Right ventricle myocardium superior (tissue), 1 donor: ENCODE data around the gene ZNF117. TPM values are rescaled to one million over a fixed set of nuclear protein-coding genes. Genes with fewer than 3 reads are reported as not detected.
A peak's percentile ranks its signal among the peaks of the same experiment; 100 is the strongest.
"Not testable (repeated sequence)": the region's sequence is repeated elsewhere in the genome, so short reads cannot be mapped to it uniquely, and the experiment has no call there.

Experiments
- ATAC-seq: fragments of 200-7000 bp; cut with Tn5 transposase; one replicate; pipeline ENCODE4 v1.9.1; 2020; ENCODE audit warnings: mild to moderate bottlenecking; ENCODE audit not compliant: poor library complexity
- DNase-seq: peaks from one replicate; pipeline ENCODE4 v3.0.0-alpha.2; 2020
- intact Hi-C: fragments of 100-400 bp; cut with DNase I; formaldehyde crosslinking; loops from one replicate; pipeline ENCODE4 v1.11.2; 2022
- long read RNA-seq: library from polyadenylated mRNA; unstranded; transcript quantifications from one replicate; pipeline ENCODE4 v2.0.0, GENCODE V29; 2021
- total RNA-seq: library from RNA; stranded (reverse); fragmentation: NEBNext Ultra II Directional; extraction: Animal tissue kit (Norgen Biotek cat#: 25700); gene quantifications from one replicate; pipeline ENCODE4 v1.2.1, GENCODE V29; 2021
- donor health status: DM: no; HTN: yes; CAD: no; lungs with severe emphysema.

Gene ZNF117
- total RNA-seq: 2.3 TPM
- long read RNA-seq, partial matches to known transcripts: 0 of 3 reads
- long read RNA-seq, other reads (novel, unspliced or antisense): 3 of 3 reads

DNA sequence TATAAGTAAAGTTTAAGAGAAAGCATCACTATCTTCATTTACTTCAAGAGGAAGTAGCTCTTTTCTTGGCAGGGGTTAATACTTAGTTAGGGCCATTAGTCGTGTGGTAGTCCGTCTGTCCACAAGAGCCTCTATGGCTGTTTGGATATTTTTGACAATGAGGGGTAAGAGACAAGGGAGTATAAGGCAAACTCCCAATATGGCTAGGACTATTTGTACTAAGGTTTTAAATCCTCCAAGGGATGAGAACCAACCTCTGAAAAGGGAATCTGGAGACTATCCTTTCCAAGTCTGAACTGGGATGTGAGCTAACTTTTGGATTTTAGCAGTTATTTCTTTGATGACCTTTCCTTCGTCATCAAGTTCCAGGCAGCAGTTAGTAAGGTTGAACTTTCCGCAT, at the start of gene ZNF117:
ZNF117 (minus strand) TSS at position 101 of the 400 bp plus-strand sequence.
- ATAC-seq (no peak), DNase-seq (no peak)
- intact Hi-C loops: no loop called here

DNA sequence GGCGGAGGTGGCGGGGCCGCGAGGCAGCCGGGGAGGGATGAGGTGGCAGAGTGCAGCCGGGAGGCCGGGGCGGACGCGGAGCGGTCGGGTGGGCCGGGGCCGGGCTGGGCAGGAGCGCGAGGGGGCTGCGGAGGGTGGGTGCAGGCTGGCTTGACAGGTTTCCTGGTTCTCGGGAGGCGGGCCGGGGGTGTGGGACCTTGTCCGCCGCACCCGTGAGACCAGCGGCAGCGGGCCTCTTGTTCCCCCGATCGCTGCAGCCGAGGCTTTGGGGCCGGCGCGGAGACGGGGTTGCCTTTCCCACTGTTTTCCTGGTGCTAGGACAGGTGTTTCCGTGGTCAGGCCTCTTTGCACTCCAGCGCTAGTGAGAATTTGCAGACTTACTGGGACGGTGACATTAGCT, 47.9 kb upstream of the ZNF117 start:
- DNase-seq (peak; percentile 55), ATAC-seq (peak; percentile 6)
- intact Hi-C loops: loop anchor here (5.0 kb wide), 1 partner anchor 199 kb away; no protein-coding TSS in a partner anchor

DNA sequence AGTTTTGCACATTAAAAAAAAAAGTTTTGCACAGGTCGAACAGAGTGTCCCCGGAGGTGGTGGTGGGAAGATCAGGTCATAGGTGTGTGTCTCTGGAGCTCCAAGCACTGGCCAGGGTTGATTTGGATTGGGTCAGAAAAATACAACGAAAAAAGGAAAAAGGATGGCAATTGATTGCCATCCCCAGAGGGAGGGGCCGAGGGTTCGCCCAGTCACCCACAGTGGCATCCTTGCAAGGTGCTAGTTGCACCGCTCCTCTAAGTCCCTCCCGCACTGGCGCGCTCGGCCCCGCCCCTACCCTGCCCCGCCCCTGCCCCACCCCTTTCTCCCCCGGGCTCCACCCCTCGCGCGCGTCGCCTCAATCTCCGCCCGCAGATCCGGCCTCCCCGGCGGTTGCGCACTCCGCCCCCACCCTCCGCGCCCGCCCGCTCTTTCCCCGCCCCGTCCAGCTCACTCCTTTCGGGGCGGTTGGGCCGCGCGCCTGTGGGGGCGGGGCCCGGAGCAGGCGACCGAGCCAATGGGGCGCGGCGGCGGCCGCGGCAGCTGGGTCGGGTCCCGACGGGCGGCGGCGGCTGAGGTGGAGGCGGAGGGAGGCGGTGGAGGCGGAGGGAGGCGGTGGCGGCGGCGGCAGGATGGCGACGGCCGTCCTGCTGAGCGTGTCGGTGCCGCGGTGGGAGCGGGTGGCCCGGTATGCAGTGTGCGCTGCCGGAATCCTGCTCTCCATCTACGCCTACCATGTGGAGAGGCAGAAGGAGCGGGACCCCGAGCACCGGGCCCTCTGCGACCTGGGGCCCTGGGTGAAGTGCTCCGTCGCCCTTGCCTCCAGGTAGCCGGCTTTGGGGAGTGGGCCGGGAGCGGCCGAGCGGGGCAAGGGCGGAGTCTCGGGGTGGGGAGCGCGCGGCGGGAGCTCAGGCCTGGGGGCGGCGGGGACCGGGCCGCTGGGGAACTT, 47.2 kb upstream of the ZNF117 start:
- intact Hi-C loops: loop anchor here (5.0 kb wide), 1 partner anchor 199 kb away; no protein-coding TSS in a partner anchor
- DNase-seq (peak; percentile 95), ATAC-seq (peak; percentile 95)

DNA sequence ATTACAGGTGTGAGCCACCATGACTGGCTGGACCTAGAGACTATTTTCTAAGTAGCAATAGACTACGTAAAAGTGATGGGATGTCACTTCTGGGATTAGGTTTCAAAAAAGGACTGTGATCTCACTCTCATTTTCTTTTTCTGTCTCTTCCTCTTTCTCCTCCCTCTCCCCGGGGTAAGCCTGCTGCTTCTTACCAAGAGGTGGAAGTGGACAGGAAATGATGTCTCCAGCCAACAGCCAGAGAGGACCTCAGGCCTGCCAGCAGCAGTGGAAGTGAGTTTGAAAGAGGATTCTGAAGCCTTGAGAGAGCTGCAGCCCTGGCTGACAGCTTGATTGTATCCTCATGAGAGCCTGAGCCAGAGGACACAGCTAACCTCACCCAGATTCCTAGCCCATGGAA, 45.7 kb upstream of the ZNF117 start:
- intact Hi-C loops: loop anchor here (5.0 kb wide), 1 partner anchor 201 kb away; no protein-coding TSS in a partner anchor
- not testable (repeated sequence) for DNase-seq
- ATAC-seq: peak; percentile 37

DNA sequence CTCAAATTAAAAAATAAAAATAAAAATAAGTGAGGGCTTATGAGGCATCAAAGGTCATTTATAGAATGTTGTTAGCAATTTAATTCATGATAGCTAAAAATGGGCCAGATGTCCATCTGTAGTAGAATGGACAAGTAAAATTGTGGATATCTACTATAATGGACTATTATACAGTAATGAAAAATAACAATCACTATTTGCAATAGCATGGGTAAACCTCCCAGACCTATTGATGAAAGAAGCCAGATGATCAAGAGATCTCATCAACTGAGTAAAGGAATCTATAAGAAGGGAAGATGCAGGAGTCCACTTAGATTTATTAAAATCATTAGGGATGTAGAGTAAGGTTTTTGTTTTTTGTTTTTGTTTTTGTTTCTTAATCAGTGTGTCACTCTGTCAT, 44.6 kb upstream of the ZNF117 start:
- not testable (repeated sequence) for ATAC-seq, DNase-seq
- intact Hi-C loops: loop anchor here (5.0 kb wide), 1 partner anchor 202 kb away; no protein-coding TSS in a partner anchor

DNA sequence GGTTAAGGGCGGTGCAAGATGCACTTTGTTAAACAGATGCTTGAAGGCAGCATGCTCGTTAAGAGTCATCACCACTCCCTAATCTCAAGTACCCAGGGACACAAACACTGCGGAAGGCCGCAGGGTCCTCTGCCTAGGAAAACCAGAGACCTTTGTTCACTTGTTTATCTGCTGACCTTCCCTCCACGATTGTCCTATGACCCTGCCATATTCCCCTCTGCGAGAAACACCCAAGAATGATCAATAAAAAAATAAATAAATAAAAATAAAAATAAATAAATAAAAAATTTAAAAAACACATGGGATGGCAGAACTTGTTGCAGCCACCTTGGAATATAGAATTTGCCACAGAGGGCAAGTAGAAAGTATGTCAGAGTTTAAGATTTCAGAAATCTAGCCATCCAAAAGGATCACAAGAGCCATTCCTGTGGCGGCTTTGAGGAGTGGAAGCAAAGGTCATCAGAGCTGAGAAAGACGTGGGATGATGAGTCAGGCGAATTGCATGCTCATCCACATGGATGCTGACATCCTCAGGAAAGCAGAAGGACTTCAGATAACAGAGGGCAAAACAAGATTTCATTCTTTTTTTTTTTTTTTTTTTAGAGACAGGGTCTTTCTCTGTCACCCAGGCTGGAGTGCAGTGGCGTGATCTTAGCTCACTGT, 43.4 kb upstream of the ZNF117 start:
- ATAC-seq, intact Hi-C loops, DNase-seq: not testable (repeated sequence)

DNA sequence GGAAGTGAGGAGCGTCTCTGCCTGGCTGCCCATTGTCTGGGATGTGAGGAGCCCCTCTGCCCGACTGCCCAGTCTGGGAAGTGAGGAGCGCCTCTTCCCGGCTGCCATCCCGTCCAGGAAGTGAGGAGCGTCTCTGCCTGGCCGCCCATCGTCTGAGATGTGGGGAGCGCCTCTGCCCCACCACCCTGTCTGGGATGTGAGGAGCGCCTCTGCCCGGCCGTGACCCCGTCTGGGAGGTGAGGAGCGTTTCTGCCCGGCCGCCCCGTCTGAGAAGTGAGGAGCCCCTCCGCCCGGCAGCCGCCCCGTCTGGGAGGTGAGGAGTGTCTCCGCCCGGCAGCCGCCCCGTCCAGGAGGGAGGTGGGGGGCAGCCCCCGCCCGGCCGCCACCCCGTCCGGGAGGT, 42.6 kb upstream of the ZNF117 start:
- DNase-seq, ATAC-seq, intact Hi-C loops: not testable (repeated sequence)

DNA sequence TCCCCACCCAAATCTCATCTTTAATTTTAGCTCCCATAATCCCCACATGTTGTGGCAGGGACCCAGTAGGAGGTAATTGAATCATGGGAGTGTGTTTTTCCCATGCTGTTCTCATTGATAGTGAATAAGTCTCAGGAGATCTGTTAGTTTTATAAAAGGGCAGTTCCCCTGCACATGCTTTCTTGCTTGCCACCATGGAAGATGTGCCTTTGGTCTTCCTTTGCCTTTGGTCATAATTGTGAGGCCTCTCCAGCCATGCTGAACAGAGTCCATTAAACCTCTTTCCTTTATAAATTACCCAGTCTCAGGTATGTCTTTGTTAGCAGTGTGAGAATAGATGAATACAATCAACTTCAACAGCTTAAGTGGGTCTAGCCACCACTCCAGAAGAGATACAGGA, 34.2 kb upstream of the ZNF117 start:
- ATAC-seq, DNase-seq, intact Hi-C loops: not testable (repeated sequence)

DNA sequence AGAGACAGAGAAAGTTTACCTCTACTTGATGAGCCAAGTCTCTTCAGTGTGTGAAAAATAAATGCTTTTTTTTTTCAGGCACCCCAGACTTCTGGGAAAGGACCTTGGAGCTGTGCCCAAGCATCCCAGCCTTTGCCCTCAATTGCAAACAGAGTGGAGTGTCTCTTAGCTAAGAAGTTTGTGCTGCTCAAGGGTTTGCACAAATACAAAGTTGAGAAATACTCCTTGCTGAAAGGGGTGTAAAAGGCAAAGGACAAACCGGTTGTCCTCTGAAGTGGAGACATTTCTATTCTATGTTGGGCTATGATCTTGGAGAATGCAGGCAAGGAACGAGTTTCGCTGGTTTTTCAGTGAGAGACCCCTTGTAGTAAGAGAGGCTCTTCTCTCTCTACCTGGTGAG, 30.1 kb upstream of the ZNF117 start:
- ATAC-seq, intact Hi-C loops: not testable (repeated sequence)
- peak; percentile 61 for DNase-seq

DNA sequence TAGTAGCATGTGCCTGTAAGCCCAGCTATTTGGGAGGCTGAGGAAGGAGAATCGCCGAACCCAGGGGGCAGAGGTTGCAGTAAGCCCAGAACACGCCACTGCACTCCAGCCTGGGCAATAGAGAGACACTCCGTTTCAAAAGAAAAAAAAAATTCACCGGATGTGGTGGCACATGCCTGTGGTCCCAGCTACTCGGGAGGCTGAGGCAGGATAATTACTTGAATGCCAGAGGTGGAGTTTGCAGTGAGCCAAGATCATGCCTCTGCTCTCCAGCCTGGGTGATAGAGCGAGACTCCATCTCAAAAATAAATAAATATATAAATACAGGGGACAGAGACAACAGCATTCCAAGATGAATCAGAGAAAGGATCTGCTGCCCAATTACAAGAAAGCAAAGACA, 19.0 kb upstream of the ZNF117 start:
- ATAC-seq, intact Hi-C loops, DNase-seq: not testable (repeated sequence)

DNA sequence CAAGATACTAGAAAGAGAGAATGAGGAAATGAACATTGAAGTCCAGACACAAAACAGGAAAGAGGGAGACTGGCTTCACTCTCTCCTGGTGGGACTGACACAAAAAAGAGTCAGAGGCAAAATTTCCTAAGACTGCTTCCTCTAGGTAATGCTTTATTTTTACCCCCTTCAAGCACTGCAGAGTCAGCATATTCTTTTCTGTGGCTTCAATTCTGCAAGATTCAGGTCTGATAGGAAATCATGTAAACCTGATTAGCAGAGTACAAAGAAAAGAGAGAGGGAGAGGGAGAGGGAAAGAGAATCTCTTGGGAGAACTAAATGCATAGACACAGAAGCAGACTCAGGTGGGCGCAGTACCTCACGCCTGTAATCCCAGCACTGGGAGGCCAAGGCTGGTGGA, 18.6 kb upstream of the ZNF117 start:
- intact Hi-C loops, ATAC-seq, DNase-seq: not testable (repeated sequence)

DNA sequence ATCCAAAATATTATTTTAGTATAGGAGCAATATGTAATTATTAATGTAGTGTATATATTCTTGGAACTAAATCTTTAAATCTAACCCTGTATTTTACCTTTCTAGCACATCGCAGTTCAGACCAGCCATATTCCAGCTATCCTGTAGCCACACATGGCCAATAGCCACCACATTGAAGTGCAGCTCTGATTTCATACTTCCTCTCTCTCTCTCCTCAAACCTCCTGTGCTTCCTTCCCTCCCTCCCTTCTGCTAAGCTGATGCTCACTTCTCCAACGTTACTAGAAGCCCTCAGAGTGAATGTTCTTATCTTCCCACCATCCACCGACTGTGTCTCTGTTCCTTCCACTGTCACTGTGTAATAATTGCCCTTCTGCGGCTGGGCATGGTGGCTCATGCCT, 16.2 kb upstream of the ZNF117 start:
- peak; percentile 38 for ATAC-seq
- intact Hi-C loops, DNase-seq: not testable (repeated sequence)

DNA sequence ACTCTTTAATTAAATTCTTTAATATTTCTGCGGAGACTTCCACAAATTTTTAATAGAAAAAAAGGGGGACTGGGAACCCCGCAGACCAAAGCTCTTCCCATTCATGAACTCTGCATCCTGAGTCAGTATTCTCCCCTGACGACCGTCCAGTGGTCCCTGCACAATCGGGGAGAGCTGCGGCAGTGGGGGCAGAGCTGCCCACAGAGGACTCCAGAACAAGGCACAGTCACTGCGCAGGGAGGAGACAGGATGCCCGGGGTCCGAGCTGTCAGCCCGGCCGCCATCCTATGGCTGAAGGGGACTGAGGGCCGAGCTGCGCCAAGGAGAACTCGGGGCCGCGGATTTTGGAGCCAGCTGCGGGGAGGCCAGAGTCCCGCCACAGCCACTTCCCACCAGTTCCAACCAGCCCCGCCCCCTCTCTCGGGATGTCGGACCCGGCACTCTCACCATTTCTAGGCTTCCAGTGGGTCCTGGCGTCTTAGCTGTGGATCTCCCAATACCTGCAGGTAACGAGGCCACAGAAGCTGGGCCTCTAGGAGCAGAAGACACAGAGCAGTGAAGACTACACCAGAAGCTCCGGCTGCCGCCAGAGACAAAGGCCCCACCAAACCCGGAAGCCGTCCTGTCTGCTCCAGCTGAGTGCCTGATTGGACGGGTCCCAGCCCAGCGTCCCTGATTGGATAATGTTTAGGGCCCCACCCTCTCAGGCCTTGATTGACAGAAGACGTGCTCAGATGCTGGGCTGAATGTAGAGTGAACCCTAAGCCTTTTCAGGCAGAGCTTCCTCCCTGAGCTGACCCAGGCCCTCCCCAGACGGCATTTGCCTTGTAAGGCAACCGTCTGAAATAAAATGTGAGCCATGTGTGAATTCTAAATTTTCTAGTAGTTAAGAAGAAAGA, 15.5 kb upstream of the ZNF117 start, which contains the start of gene ERV3-1:
ERV3-1 (minus strand) TSS at position 594 of the 899 bp plus-strand sequence. CDS start 13,661 bp downstream, outside the sequence.
- DNase-seq (peak; percentile 97), ATAC-seq (peak; percentile 99)
- intact Hi-C loops: no loop called here

DNA sequence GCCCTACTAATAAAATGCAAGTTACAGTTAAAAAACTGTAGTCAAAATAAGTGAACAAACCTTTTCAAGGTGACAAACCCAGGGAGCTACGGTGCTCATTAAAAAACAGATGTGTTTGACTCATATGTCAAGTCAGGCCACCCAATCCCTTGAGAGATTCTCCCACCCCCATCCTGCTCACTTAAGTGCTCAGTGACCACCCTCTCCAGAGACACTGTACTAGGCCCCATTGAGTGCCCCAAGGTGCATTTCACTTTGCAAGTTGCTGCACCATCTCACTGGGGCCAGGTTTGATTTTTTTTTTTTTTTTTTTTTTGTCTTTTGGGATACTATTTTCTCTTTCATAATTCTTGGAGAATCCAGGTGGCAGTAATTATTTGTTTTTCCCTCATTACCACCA, 13.7 kb upstream of the ZNF117 start:
- intact Hi-C loops: no loop called here

DNA sequence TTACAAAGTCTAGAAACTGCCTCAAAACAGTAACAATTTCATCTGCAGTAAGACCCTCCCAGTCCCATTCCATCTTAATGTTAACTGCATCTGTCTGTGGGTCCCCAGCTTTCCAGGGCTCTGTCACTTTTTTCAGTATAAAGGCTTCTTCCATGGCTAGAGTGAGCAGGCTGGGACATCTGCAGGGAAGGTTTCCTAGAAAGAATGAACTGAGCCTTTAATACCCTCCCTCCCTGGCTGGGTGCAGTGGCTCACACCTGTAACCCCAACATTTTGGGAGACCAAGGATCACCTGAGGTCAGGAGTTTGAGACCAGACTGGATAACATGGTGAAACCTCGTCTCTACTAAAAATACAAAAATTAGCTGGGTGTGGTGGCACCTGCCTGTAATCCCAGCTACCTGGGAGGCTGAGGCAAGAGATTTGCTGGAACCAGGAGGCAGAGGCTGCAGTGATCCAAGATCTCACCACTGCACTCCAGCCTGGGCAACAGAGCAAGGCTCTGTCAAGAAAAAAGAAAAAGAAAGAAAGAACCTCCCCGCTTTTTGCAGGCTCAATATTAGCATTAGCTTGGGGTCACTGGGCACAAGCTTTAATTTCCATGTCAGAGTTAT, 12.2 kb upstream of the ZNF117 start:
- DNase-seq: no peak
- no peak for ATAC-seq
- intact Hi-C loops: no loop called here

More for the DNA sequence above, 13.7 kb upstream of the ZNF117 start:
- no peak for ATAC-seq
- no peak for DNase-seq

DNA sequence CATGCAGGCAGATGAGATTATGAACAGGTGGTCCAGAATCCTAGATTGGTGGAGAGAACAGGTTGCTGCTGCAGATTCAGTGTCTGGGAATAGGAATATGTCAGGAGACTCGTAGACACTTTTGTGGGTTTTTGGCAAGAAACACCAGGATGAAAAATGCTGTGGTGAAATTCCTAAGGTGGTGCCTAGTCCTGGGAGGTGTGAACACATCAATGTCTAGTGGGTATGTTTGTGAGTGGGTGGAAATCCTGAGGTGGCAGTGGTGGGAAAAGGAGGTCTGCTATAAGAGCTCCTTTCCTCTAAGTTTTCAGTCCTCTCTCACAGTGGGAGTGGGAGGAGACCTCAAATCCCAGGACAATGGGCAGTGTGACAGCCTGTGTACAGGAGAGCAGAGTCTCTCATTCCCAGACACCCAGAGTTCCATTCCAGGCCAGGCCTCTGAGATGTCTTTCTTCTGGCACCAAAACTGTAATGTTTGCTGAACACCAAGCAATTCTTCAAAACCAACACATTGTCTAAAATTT, 10.5 kb upstream of the ZNF117 start:
- intact Hi-C loops: no loop called here
- DNase-seq (no peak), ATAC-seq (no peak)

DNA sequence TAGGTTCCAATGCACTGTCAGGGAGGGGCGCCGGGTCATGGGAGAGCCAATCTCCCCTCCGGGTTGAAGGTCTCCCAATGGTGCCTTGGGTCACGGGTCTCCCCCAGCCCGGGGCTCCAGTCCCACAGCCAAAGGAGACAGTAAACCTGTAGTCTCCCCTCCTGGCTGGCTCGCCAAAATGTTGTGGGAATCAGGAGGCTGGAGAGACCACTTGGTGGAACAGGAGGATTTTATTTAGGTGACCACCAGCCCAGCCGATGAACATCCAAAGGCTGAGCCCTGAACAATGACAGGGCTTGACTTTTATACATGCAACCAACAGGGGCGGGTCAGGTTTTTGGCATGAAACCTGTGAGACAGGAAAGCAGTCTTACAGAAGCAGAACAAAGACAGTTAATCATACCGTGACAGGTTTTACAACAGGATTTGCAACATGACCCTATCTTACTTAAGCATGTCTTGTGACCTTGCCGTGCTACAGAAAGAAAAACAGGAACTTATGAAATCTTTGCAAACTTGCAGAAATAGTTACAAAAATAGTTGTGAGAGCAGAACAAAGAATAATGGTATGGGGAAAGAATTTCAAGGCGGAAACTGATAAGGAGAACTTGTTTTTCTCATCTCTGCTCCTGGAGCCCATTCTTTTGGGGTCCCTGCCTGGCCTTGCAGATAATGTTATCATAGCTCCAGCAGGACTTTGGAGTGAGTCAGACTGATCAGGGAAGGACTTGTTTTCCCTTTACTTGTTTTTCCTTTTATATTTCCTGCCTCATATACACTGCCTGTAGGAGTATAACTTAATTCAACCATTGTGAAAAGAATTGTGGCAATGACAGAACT, 8.5 kb upstream of the ZNF117 start:
- DNase-seq: no peak
- ATAC-seq: no peak
- intact Hi-C loops: no loop called here
